NCI-H2107 (cell line): ENCODE measurements around the gene RND2.
"Not testable (repeated sequence)": the region's sequence is repeated elsewhere in the genome, so short reads cannot be mapped to it uniquely, and the experiment has no call there.

Experiments used
- DNase-seq: peaks from one replicate; lab custom pipeline; 2025; lab: John Stamatoyannopoulos, UW

Gene RND2, protein sequence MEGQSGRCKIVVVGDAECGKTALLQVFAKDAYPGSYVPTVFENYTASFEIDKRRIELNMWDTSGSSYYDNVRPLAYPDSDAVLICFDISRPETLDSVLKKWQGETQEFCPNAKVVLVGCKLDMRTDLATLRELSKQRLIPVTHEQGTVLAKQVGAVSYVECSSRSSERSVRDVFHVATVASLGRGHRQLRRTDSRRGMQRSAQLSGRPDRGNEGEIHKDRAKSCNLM

DNA sequence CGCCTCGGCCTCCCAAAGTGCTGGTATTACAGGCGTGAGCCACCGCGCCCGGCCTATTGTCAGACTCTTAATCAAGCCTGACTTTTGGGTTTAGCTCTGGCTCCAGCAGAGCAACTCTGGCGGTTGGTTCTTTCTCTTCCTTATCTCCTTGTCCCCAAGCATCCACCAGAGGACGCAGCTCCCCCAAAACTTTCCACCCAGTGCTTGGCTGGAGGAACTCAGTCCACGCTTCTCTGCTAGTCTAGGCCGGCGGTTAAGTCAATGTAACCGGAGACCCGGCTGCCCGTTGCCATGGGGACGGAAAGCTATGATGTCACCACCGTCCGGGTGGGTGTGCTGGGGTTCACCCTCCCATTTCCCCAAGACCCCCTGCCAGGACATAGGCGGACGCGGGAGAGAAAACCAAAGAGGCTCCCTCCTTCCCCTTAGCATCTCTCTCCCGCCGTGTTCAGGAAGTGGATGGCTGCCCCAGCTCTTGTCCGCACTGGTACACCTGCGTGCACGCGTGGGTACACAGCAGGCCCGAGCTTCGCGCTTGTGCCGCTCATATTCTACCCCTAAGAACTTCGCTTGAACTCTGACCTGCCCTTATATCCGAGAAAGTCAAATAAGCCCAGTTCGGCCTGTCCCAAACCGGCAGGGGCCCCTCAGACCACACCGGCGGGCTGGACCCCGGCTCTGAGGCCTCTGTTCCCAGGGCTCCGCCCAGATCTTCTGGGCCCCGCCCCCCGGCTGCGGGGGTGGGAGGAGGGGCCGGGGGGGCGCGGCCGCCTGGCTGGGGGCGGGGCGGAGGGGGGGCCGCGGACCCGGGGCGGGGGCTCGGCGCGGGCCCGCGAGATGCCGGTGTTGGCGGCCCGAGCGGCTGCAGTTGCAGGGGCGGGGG lies at the start of gene RND2:
Gene RND2 (plus strand): TSS at position 825 of the 883 bp plus-strand sequence. CDS start 117 bp downstream, outside the sequence.
- DNase-seq = peak; percentile 75

DNA sequence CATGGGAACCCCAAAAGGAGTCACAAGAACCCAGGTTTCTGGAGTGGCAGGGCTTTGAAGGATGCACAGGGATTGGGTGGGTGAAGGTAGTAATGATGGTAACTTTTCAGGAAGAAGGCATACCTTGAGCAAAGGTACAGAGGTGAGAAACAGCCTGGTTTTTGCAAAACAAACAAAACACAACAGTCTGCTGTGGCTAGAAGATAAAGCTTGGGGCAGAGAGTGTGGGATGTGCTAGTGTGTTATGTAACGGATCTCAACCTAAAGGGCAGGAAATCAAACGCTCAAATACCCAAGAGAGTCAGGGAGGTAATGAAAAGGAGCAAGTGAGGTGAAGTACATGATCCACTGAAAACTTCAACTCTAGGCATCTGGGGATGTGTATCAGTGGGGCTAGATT lies 49.8 kb upstream of the RND2 start:
- DNase-seq = no peak

DNA sequence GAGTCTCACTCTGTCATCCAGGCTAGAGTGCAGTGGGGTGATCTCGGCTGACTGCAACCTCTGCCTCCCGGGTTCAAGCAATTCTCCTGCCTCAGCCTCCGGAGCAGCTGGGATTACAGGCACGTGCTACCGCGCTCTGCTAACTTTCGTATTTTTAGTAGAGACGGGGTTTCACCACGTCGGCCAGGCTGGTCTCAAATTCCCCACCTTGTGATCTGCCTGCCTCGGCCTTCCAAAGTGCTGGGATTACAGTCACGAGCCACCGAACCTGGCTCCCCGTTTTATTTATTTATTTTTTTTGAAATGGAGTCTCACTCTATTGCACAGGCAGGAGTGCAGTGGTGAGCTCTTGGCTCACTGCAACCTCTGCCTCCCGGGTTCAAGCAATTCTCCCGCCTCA lies 49.3 kb upstream of the RND2 start:
- DNase-seq = not testable (repeated sequence)

DNA sequence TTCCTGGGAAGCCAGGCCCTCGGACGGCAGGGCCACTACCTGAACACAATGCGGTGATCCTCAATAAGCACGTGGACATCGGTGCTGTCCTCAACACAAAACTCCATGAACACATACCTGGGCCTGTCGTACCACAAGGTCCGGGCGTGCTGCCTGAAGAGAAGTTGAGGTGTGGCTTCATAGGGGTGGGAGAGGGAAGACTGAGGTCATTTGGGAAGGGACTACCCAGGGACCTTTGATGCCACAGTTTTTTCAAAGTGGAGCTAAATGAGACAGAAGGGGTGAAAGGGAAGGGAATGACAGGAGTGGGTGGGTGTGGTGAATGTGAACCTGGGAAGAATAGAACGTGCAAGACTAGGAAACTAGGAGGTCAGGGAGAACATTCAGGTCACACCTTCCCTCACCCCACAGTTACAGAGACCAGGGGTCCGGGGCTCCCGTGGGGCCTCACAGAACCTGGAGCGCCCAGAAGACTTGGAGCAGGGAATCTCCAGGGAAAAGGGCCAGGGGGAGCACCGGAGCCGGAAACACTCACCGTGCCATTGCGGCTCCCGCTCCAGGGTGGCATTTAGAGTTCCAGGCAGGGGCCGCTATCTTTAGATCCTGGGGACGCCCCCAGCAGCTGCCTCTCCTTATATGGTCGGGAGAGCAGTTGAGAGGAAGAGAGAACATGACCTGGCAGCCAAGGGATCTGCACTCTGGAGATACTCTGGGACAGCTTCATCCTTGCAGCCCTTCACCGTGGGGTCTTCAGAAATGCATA lies 45.3 kb upstream of the RND2 start, which contains the start of gene PTGES3L:
Gene PTGES3L (minus strand): TSS at position 570 of the 763 bp plus-strand sequence. CDS start 27 bp downstream, at position 543.
- peak; percentile 31 for DNase-seq

- DNase-seq = peak; percentile 88
Measured at GRCh38 chr17:42980274-42980765, 44.7 kb upstream of the RND2 start, which contains the start of gene RUNDC1. Gene RUNDC1, plus strand, starts transcription at chr17:42980565. Its CDS starts 12 bp downstream, at chr17:42980577.

- DNase-seq = peak; percentile 13
Measured at GRCh38 chr17:42980766-42981397, 44.1 kb upstream of the RND2 start.

DNA sequence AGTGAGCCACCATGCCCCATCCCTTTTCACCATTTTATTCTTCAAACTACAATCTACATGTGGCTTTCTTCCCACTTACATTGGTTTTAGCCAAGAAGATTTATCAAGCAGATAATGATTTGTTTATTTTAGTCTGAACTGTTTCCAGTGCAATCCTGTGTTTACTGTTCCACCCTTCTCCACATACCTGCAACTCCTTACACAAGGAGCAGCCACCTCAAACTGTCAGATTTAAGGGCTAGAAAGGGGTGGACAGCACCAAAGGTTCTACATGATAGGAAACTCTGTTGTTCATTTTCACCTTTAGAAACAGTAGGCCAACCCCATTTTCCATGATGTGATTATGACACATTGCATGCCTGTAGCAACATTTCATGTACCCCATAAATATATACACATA lies 42.8 kb upstream of the RND2 start:
- no peak for DNase-seq

DNA sequence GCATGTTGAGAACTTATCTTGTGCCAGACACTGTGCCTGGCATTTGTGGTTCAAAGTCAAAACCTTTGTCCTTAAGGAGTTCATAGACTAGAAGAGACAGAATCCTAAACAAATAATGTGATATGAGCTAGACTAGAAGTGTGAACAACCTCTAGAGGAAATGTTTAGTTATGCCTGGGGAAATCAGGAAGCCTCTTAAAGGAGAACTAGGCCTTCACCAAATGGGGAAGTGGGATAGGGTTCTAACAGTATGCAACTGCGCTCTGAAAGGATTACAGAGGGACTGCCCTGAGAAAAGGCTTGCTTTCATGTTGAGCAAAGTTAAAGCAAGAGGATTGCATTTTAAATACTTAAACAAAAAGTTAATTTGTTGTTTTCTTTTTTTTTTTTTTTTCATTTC lies 39.8 kb upstream of the RND2 start:
- DNase-seq = no peak

DNA sequence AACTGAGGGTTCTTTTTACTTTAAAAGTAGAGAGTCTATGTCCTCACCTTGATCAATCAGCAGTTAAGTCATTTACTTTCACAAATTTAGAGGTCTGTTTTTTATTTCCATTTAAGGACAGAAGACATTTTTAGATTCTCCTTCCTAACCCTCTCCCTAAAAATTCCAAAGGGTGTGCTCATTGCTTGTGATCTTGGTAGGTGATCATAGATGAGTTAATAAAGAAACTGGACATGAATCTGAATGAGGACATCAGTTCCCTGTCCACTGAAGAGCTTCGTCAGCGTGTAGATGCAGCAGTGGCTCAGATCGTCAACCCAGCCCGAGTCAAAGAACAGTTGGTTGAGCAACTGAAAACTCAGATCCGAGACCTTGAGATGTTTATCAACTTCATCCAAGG lies 35.9 kb upstream of the RND2 start:
- DNase-seq = no peak

- DNase-seq = no peak
Measured at GRCh38 chr17:42989726-42990652, 35.0 kb upstream of the RND2 start.

- DNase-seq = no peak
Measured at GRCh38 chr17:42991471-42991870, 33.6 kb upstream of the RND2 start.

- DNase-seq = no peak
Measured at GRCh38 chr17:42992872-42993271, 32.2 kb upstream of the RND2 start.

- not testable (repeated sequence) for DNase-seq
Measured at GRCh38 chr17:42993913-42994312, 31.1 kb upstream of the RND2 start.

GRCh38 chr17:42997390-42997983 lies 27.5 kb upstream of the RND2 start:
- no peak for DNase-seq

DNA sequence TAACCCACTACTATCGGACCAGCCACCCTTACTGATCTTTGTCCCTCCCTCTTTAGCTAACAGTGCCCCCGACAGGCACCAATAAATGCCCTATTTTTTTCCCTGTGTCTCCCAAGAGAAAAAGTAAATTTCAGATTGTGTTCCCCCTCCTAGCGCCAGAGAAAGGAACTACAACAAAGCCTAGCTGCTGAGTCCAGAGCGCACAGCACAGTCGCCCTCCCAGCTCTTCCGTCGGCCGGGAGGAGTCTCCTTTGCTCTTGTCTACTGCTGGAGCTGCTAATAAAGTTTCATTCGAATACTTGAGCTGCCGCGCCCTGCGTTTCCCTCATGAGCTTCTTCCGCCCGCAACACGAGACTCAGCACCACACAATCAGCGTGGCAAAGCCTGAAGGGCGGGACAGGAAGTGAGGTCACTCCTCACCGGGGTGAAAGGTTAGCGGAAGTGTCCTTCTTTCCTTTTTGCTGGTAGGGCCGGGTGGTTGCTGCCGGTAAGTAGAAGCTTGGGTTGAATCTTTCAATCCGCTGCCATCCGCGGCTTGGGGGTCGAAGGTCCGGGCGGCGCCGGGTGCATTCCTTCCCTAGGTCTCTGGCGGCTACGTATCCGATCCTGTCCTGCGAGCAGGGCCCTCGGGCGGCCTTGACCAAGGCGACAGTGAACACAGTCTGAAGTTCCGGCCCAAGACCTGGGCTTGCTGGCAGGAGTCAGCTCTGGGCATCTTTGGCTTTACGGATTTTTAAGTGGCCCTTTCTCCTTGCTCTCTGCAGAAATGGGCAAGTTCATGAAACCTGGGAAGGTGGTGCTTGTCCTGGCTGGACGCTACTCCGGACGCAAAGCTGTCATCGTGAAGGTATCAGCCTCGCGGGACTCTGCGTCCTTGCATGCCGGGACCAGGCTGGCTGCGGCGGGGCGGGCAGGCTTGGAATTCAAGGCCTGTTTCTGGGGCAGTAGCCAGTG lies 26.8 kb upstream of the RND2 start, which contains the start of gene RPL27:
Gene RPL27 (plus strand): TSS at position 436 of the 955 bp plus-strand sequence. CDS start 332 bp downstream, at position 768.
- peak; percentile 97 for DNase-seq

DNA sequence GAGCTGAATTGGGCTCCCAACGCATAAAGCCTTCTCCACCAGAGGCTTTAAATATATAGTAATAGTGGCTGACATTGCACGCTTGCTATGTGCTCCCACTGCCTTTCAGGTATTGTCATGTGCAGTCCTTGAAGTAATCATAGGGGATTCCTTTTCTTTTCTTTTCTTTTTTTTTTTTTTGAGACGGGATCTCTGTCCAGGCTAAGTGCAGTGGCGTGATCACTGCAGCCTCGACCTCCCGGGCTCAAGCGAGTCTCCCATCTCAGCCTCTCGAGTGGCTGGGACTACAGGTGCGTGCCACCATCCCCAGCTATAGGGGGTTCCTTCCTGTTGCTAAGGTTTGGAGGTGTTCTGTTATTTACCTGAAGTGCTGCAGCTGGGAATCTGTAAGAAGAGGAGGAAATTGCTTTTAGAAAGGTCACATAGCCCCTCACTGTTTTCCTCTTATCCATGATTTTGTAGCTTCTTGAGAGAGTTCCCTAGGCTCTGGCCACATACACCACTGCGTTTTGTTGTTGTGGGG lies 26.0 kb upstream of the RND2 start:
- no peak for DNase-seq

DNA sequence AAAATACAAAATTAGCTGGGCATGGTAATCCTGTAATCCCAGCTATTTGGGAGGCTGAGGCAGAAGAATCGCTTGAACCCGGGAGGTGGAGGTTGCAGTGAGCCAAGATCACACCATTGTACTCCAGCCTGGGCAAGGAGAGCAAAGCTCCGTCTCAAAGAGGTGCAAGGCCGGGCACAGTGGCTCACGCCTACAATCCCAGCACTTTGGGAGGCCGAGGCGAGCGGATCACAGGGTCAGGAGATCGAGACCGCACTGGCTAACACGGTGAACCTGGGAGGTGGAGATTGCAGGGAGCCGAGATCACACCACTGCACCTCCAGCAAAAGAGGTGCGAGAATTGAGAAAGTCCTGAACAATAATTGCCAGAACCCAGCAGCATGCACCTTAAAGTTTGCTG lies 24.1 kb upstream of the RND2 start:
- DNase-seq = not testable (repeated sequence)

DNA sequence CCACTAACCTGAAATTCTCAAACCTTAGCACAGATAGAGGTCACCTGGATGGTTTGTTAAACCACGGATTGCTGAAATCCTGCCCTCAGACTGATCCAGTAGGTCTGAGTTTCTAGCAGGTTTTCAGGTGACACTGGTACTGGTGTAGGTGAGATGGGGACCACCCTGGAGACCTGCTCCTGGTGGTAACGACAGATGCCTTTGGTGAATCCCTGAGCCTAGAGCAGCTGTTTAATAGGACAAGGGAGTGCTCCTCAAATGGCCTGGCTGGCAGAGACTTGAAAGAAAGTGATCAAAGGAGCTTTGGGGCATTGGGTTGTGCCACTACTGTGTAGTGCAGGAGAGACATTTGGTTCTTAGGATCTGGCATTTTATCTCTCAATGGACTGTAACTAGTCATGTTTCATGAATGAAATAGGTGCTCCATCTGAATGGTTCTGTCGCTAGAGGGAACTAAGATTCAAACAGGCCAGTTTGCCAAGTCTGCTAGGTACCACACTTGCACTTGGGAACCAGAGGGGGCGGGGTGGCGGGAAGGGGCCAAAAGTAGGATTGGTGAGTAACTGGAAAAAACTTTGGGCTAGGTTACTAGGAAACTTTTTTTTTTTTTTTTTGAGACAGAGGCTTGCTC lies 21.4 kb upstream of the RND2 start:
- no peak for DNase-seq
